HepG2 (cell line): ENCODE data around the gene FLACC1. TPM values are rescaled to one million over a fixed set of nuclear protein-coding genes. Genes with fewer than 3 reads are reported as not detected.

Experiments used
- ATAC-seq: fragments of 200-7000 bp; cut with Tn5 transposase; 3 replicates; pipeline ENCODE4 v1.9.1; 2020; ENCODE audit warnings: mild to moderate bottlenecking, moderate library complexity
- BruUV-seq: library from RNA; stranded (reverse); fragments of 400-500 nt; replicated peaks from 2 replicates; lab custom pipeline; 2021; lab: Mats Ljungman, UMichigan
- CTCF ChIA-PET: fragments of 300-600 bp; formaldehyde crosslinking; extraction: SDS; loops from one replicate; lab custom pipeline; 2021; ENCODE audit warnings: low total read pairs, inconsistent platforms, low intra/inter-chr PET ratio; lab: Yijun Ruan, JAX
- POLR2A ChIA-PET: fragments of 350-600 bp; sonication (Branson Sonifier 250); formaldehyde crosslinking; loops from one replicate; lab custom pipeline; 2020; ENCODE audit warnings: antibody characterized with exemption, inconsistent platforms; lab: Yijun Ruan, JAX
- DNase-seq: peaks from one replicate; pipeline ENCODE4 v3.0.0-alpha.2; 2015; ENCODE audit warnings: low spot score
- FAIRE-seq: peaks from 3 replicates; lab custom pipeline; 2011; peaks lifted over from hg19 to GRCh38; lab: Jason Lieb, UNC
- H2AFZ ChIP-seq: one replicate; pipeline ENCODE4 v1.6.1; 2011; ENCODE audit warnings: low read length, inconsistent platforms
- H3K27ac ChIP-seq: fragments of 300-600 bp; 3 replicates; pipeline ENCODE4 v1.8.0; 2011; ENCODE audit warnings: mixed run types, mild to moderate bottlenecking, mixed read lengths, low read length, inconsistent platforms; ENCODE audit not compliant: insufficient read depth; ENCODE audit errors: extremely low read length
- H3K27me3 ChIP-seq, 2 experiments: fragments of 200-600 bp in 1 of 2; 2 replicates in 1 of 2; 3 replicates in 1 of 2; pipeline versions ENCODE4 v1.6.0 to v1.8.0; 2011; ENCODE audit warnings: low read length in 2 of 2, mild to moderate bottlenecking in 2 of 2, moderate library complexity in 2 of 2, inconsistent platforms in 1 of 2; ENCODE audit not compliant: insufficient read depth in 2 of 2, control insufficient read depth in 1 of 2
- H3K36me3 ChIP-seq, 2 experiments: fragments of 200-600 bp in 1 of 2; replicated peaks in 1 of 2; 2 replicates in 1 of 2; 3 replicates in 1 of 2; pipeline versions ENCODE4 v1.5.1 to v1.8.0; 2011; ENCODE audit warnings: low read length in 2 of 2, inconsistent platforms in 1 of 2; ENCODE audit not compliant: insufficient read depth in 2 of 2, control insufficient read depth in 1 of 2
- H3K4me1 ChIP-seq: 2 replicates; pipeline ENCODE4 v1.5.1; 2012; ENCODE audit warnings: low read length, inconsistent platforms; ENCODE audit not compliant: insufficient read depth
- H3K4me2 ChIP-seq: 2 replicates; pipeline ENCODE4 v1.6.0; 2011; ENCODE audit warnings: low read depth, low read length, inconsistent platforms
- H3K4me3 ChIP-seq, 3 experiments: fragments of 200-600 bp in 1 of 3; sonication (generic), shearing (Covaris generic) in 1 of 3; replicated peaks in 1 of 3; 2 replicates each; pipeline ENCODE4 v1.5.1; 2011 to 2016; ENCODE audit warnings: low read length in 3 of 3, inconsistent platforms in 2 of 3, low read depth in 2 of 3, mild to moderate bottlenecking in 2 of 3, control low read depth in 1 of 3, mixed read lengths in 1 of 3; ENCODE audit not compliant: insufficient read depth in 1 of 3
- H3K79me2 ChIP-seq: one replicate; pipeline ENCODE4 v1.6.1; 2011; ENCODE audit warnings: low read length, inconsistent platforms; ENCODE audit not compliant: insufficient read depth
- H3K9ac ChIP-seq: 2 replicates; pipeline ENCODE4 v1.6.0; 2011; ENCODE audit warnings: mild to moderate bottlenecking, low read depth, low read length, inconsistent platforms; ENCODE audit not compliant: insufficient read depth
- H3K9me3 ChIP-seq: 2 replicates; pipeline ENCODE4 v1.5.1; 2012; ENCODE audit warnings: mild to moderate bottlenecking, low read length
- H4K20me1 ChIP-seq: 2 replicates; pipeline ENCODE4 v1.6.0; 2011; ENCODE audit warnings: inconsistent platforms, mild to moderate bottlenecking, low read length, moderate library complexity; ENCODE audit not compliant: insufficient read depth
- PRDM15 ChIP-seq: sonication (generic); formaldehyde crosslinking; IDR thresholded peaks from 2 replicates; pipeline ENCODE4 v1.4.0; 2020; ENCODE audit warnings: missing genetic modification reagents
- ZNF121 ChIP-seq: sonication (generic); formaldehyde crosslinking; IDR thresholded peaks from 2 replicates; pipeline ENCODE4 v1.5.0; 2020; ENCODE audit warnings: mild to moderate bottlenecking, missing genetic modification reagents
- ZNF367 ChIP-seq: sonication (generic); formaldehyde crosslinking; IDR thresholded peaks from 2 replicates; pipeline ENCODE4 v1.4.0; 2020; ENCODE audit warnings: missing genetic modification reagents, borderline replicate concordance
- ZNF564 ChIP-seq: sonication (generic); formaldehyde crosslinking; IDR thresholded peaks from 2 replicates; pipeline ENCODE4 v1.8.1; 2023; ENCODE audit warnings: mild to moderate bottlenecking, missing genetic modification reagents
- ZNF615 ChIP-seq: sonication (generic); formaldehyde crosslinking; IDR thresholded peaks from 2 replicates; pipeline ENCODE4 v1.5.0; 2020; ENCODE audit warnings: mild to moderate bottlenecking, missing genetic modification reagents, borderline replicate concordance
- WGBS: methylation state at CpG from one replicate; pipeline ENCODE4 v1.1.6; 2017; ENCODE audit warnings: low lambda C conversion rate; 5-methylcytosine and 5-hydroxymethylcytosine counted together
- in situ Hi-C: cut with HindIII; loops from 2 replicates; pipeline ENCODE4 v1.10.0; 2017; ENCODE audit warnings: low pct_unique_long_range_greater_than_20kb; ENCODE audit not compliant: extremely low pct_ligation_motif_present
- intact Hi-C: fragments of 100-400 bp; cut with micrococcal nuclease; formaldehyde crosslinking; loops from one replicate; pipeline ENCODE4 v1.10.0; 2022; ENCODE audit not compliant: unreplicated experiment
- polyA plus RNA-seq, 8 experiments: library from polyadenylated mRNA; depleted of rRNA in 3 of 8; stranded (reverse) in 7 of 8; unstranded in 1 of 8; fragments of >200 nt; fragmentation: Illumina TruSeq in 4 of 8; extraction: Trizol in 4 of 8; gene quantifications; 2 replicates each; pipeline versions ENCODE4 v1.2.1 to v1.2.3, GENCODE V29; 2011 to 2016; ENCODE audit warnings: low read depth in 4 of 8, missing spikeins in 1 of 8, mixed read lengths in 1 of 8; ENCODE audit not compliant: insufficient read depth in 1 of 8
- total RNA-seq, 5 experiments: library from RNA; depleted of rRNA; stranded (reverse); fragments of >200 nt; fragmentation: Illumina TruSeq; extraction: Trizol; gene quantifications; 2 replicates each; pipeline ENCODE4 v1.2.3, GENCODE V29; 2016; ENCODE audit warnings: low read depth in 1 of 5

The FLACC1 gene
- total and polyA plus RNA-seq, 2 of the 13 experiments (the other 11 are each of a cell fraction or from before 2014, with no cell fraction given) = 0.35 to 0.59 TPM

- POLR2A ChIA-PET = no interaction called here
- FAIRE-seq = no peak
Observed at GRCh38 chr2:201250741-201251140, 106.4 kb downstream of the FLACC1 start.

More at GRCh38 chr2:201250741-201251140, 106.4 kb downstream of the FLACC1 start:
- in situ Hi-C loops (no loop called here), intact Hi-C loops (no loop called here)
- Histone ChIP-seq H3K79me2 (no peaks in the 10 kb centered on the region), H3K27me3 (no peaks in the 10 kb centered on the region), H3K36me3 (no peaks in the 10 kb centered on the region), H3K9ac (no peak overlapping the region), H3K4me3 (no peak overlapping the region), H2AFZ (no peak overlapping the region), H3K4me2 (no peak overlapping the region), H3K9me3 (no peaks in the 10 kb centered on the region), H3K27ac (no peak overlapping the region), H3K4me1 (peaks cover 13% of the 10 kb centered on the region), H4K20me1 (no peaks in the 10 kb centered on the region)
- WGBS = 95% methylated on average over 4 of the region's 4 CpGs
- ATAC-seq = no peak
- no peak for TF ChIP-seq ZNF615 (CRISPR knock-in tag)
- TF ChIP-seq ZNF121 = no peak
- no peak for TF ChIP-seq ZNF367 (CRISPR knock-in tag)
- TF ChIP-seq PRDM15 = no peak
- no peak for TF ChIP-seq ZNF564 (CRISPR knock-in tag)
- no peak for DNase-seq
- BruUV-seq = no TSS peak
- CTCF ChIA-PET = no interaction called here
